Measurements from ENCODE around the gene JMJD8. TPM values are rescaled to one million over a fixed set of nuclear protein-coding genes. Genes with fewer than 3 reads are reported as not detected.

JMJD8 gene
- total RNA-seq, 1 experiment from 2014 or later = 121 TPM

DNA sequence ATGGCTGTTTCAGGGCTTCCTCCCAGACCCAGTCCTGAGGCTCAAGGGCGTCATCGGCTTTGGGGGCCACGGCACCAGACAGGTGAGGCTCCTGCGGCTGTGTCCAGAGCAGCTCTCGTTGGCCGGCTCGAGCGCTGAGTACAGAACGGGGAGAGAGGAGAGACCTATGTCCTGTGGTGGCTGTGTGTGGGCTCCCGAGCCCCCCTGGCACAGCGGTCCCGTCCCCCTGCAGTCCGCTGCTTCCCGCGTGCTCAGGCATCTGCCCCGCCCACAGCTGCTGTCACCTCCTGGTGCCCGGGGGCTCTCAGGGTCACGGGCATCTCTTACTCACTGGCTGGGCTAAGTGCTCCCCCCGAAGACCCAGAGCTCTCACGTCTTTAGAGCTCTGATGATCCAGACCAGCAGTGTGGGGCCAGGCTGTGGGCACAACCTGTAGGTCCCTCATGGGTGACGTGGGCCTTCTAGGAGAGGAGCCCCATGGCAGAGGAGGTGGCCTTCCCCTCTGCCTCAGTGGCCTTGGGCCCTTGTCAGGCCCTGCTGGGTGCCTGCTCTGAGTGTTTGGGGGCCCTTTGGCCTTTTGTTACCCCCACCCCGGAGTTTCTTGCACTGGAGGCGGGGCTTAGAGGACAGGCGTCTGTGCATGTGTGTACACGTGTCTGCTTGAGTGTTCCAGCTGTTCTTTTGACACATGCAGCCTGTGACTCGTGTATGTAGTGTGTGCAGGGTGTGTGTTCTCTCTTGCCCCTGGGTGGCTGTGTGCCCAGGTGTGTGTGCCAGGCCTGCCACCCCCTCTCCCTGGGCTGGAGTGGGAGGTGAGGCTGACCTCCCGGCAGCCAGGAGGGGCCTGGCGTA is 31.5 kb downstream of the JMJD8 start:
- Histone ChIP-seq H3K4me3 (replicated peaks in 1 of 2; ENCODE audit: low read depth in 1 of 2, low read length in 2 of 2) (no peak overlapping the region), H3K27me3 (ENCODE audit: insufficient read depth, low read length) (no peaks in the 10 kb centered on the region), H2AFZ (ENCODE audit: low read depth, low read length, poor library complexity, severe bottlenecking) (no peak overlapping the region), H3K9ac (ENCODE audit: low read length) (no peak overlapping the region), H3K27ac (ENCODE audit: low read depth, low read length) (no peak overlapping the region), H3K79me2 (ENCODE audit: insufficient read depth, low read length) (peaks cover 17% of the 10 kb centered on the region), H3K4me2 (ENCODE audit: low read length) (no peak overlapping the region), H3K4me1 (ENCODE audit: control insufficient read depth in 1 of 2, insufficient read depth in 2 of 2, low read length in 2 of 2) (peaks cover 5 to 18% of the 10 kb centered on the region in 2 experiments; a peak in 2 of 4 replicates), H3K9me3 (ENCODE audit: control insufficient read depth in 1 of 2, insufficient read depth in 1 of 2, low read depth in 1 of 2, low read length in 2 of 2) (no peaks in the 10 kb centered on the region), H4K20me1 (ENCODE audit: insufficient read depth) (no peaks in the 10 kb centered on the region), H3K36me3 (ENCODE audit: control insufficient read depth in 1 of 2, insufficient read depth in 2 of 2, low read length in 2 of 2) (no peaks in the 10 kb centered on the region), H3K9me2 (ENCODE audit: insufficient read depth) (no peaks in the 10 kb centered on the region)
- ChIA-PET POLR2A (no interaction called here), RAD21 (ENCODE audit: low non-redundant PET in 1 of 2, low total read pairs in 2 of 2, uncharacterized antibody in 2 of 2, unreplicated experiment in 2 of 2) (no interaction called here), CTCF (interaction anchor here (1.0 kb wide), 1 partner anchor 32 kb away, joined by 3 read pairs; the partner anchor contains the start of gene JMJD8)
- BruUV-seq (replicated peaks) = no TSS peak
- DNase-seq (ENCODE audit: low read depth, low spot score) = no peak
- TF ChIP-seq, protein P1, sequence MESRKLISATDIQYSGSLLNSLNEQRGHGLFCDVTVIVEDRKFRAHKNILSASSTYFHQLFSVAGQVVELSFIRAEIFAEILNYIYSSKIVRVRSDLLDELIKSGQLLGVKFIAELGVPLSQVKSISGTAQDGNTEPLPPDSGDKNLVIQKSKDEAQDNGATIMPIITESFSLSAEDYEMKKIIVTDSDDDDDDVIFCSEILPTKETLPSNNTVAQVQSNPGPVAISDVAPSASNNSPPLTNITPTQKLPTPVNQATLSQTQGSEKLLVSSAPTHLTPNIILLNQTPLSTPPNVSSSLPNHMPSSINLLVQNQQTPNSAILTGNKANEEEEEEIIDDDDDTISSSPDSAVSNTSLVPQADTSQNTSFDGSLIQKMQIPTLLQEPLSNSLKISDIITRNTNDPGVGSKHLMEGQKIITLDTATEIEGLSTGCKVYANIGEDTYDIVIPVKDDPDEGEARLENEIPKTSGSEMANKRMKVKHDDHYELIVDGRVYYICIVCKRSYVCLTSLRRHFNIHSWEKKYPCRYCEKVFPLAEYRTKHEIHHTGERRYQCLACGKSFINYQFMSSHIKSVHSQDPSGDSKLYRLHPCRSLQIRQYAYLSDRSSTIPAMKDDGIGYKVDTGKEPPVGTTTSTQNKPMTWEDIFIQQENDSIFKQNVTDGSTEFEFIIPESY (IDR thresholded peaks at IDR 0.05; ENCODE audit: extremely low read depth, insufficient replicate concordance, low read length) = no peak
- TF ChIP-seq YY1 (IDR thresholded peaks at IDR 0.05; ENCODE audit: extremely low read depth, insufficient replicate concordance, low read depth, low read length) = no peak
- TF ChIP-seq CEBPB (IDR thresholded peaks at IDR 0.05; ENCODE audit: low read depth) = no peak
- TF ChIP-seq EGR1 (IDR thresholded peaks at IDR 0.05; ENCODE audit: low read depth) = no peak
- TF ChIP-seq FOSL1 (IDR thresholded peaks at IDR 0.05; ENCODE audit: low read depth) = no peak
- no peak for TF ChIP-seq POLR2AphosphoS5 (IDR thresholded peaks at IDR 0.05; ENCODE audit: low read depth, low read length)
- no peak for TF ChIP-seq POLR2A (IDR thresholded peaks at IDR 0.05; ENCODE audit: borderline replicate concordance, extremely low read depth, insufficient read depth, insufficient read length)
- TF ChIP-seq, protein P2, sequence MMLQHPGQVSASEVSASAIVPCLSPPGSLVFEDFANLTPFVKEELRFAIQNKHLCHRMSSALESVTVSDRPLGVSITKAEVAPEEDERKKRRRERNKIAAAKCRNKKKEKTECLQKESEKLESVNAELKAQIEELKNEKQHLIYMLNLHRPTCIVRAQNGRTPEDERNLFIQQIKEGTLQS (IDR thresholded peaks at IDR 0.05) = no peak
- no peak for TF ChIP-seq ZFX (IDR thresholded peaks at IDR 0.05)
- TF ChIP-seq ELF1 (IDR thresholded peaks at IDR 0.05; ENCODE audit: borderline replicate concordance, low read depth) = no peak
- no peak for TF ChIP-seq EZH2phosphoT487 (IDR thresholded peaks at IDR 0.05; ENCODE audit: borderline replicate concordance)
- intact Hi-C loops (cut with micrococcal nuclease) = no loop called here
- no peak for ATAC-seq

Measured in HCT116 (cell line).